ENCODE results near the gene TDRD5. TPM values are rescaled to one million over a fixed set of nuclear protein-coding genes. Genes with fewer than 3 reads are reported as not detected.
A peak's percentile ranks its signal among the peaks of the same experiment; 100 is the strongest.
"Not testable (repeated sequence)": the region's sequence is repeated elsewhere in the genome, so short reads cannot be mapped to it uniquely, and the experiment has no call there.

Gene TDRD5
- total RNA-seq, 1 experiment from 2014 or later: not detected

DNA sequence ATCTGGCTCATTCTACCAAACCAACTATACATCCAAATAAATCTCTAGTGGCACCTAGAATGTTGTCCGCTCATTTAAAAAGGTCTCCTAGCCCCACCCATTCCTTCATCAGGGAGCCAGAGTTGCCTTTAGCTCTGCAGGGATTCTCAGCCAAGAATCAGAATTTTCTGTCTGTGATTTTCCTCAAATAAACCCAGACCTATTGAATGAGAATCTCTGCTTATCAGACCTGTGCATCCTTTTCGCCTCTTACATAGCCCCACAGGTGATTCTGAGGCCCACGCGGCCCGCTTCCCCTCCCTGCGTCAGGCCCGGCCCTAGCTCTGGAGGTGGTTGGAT is 410 bp upstream of the TDRD5 start:
- in situ Hi-C loops (cut with HindIII; ENCODE audit: low pct_unique_long_range_greater_than_20kb, low sequenced_read_pairs): no loop called here
- DNase-seq (ENCODE audit: low read depth): no peak

DNA sequence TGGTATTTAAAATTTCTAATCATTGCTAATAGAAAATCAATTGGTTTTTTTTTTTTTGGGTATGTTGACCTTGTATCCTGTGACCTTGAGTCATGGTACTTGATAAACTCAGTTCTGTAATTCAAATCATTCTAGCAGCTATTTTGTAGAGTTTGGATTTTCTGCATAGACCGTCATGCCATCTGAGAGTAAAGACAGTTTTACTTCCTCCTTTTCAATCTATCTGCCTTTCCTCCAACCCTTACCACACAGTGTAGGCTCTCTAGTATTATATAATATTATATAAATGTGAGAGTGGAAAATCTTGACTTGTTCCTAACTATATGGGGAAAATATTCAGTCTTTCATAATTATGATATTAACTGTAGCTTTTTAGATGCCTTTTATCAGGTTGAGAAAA is 7.0 kb downstream of the TDRD5 start:
- no peak for DNase-seq (ENCODE audit: low read depth)
- in situ Hi-C loops (cut with HindIII; ENCODE audit: low pct_unique_long_range_greater_than_20kb, low sequenced_read_pairs): no loop called here

DNA sequence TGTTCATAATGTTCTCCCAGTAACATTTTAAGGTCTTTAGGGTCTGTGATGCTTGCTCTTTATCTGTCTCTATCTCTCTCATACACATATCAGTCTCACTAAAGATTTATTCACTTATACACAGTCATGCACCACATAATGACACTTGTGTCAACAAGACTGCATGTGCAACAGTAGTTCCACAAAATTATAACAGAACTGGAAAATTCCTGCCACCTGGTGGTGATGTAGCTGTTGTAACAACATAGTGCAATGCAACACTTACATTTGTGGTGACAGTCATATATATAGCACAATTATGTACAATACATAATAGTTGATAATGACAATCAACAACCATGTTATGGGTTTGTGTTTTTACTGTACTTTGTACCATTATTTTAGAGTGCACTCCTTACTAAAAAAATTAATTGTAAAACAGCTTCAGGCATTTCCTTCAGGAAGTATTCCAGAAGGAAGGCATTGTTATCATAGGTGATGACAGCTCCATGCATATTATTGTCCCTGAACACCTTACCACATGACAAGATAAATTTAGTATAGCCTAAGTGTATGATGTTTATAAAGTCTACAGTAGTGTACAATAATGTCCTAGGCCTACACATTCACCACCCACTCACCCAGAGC is 8.1 kb downstream of the TDRD5 start:
- no peak for DNase-seq (ENCODE audit: low read depth)
- in situ Hi-C loops (cut with HindIII; ENCODE audit: low pct_unique_long_range_greater_than_20kb, low sequenced_read_pairs): no loop called here

DNA sequence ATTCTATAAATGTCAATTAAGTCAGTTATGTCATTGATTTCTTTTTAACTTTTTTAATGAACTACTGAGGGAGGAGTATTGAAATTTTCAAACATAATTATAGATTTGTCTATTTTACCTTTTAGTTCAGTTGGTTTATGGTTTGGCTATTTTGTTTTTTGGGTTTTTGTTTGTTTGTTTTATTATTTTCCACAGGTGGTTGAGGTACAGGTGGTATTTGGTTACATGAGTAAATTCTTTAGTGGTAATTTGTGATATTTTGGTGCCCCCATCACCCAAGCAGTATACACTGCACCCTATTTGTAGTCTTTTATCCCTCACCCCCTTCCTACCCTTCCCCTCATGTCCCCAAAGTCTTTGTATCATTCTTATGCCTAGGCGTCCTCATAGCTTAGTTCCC is 9.5 kb downstream of the TDRD5 start:
- no peak for DNase-seq (ENCODE audit: low read depth)
- in situ Hi-C loops (cut with HindIII; ENCODE audit: low pct_unique_long_range_greater_than_20kb, low sequenced_read_pairs): no loop called here

DNA sequence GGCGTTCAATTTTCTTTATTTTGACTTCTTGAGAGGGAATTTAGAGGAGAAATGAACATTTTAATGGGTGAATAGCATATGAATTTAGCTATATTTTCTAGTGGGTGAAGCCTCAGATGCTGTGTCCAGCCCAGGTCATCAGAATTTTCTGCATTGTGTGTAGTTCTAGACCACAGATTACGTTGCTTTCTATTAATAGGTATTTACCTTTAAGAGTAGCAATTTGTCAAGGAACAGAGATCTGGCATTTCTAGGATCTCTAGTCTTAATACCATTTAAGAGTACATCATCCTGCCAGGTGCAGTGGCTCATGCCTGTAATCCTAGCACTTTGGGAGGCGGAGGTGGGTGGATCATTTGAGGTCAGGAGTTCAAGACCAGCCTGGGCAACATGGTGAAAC is 20.7 kb downstream of the TDRD5 start:
- in situ Hi-C loops (cut with HindIII; ENCODE audit: low pct_unique_long_range_greater_than_20kb, low sequenced_read_pairs): no loop called here
- no peak for DNase-seq (ENCODE audit: low read depth)

DNA sequence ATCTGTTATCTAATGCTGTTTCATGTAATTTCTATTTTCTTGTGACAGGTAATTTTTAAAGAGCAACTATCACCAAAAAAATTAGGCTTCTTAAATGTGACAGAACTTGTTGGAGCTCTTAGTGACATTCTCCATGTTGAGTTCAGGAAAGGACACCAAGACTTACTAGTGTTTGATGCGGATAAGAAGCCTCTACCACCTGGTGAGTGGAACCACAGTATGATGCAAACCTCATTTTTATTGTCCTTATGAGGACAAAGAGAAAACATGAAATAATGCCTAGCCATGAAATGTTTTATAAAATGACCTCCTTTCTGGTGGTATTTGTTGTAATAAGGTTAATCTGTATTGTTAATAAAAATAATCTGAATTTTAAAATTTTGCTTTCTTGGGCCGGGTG is 39.1 kb downstream of the TDRD5 start:
- in situ Hi-C loops (cut with HindIII; ENCODE audit: low pct_unique_long_range_greater_than_20kb, low sequenced_read_pairs): no loop called here
- DNase-seq (ENCODE audit: low read depth): no peak

DNA sequence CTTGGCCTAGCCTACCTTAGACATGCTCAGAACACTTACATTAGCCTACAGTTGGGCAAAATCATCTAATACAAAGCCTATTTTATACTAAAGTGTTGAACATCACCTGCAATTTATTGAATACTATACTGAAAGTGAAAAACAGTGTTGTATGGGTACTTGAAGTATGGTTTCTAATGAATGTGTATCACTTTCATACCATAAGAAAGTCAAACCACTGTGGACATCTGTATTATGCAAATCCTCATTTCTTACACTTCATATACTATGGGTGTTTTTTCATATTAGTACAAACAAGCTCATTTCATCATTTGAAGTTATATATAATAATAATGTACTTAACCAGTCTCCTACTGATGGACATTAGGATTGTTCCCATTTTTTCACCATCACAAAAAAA is 41.2 kb downstream of the TDRD5 start:
- in situ Hi-C loops (cut with HindIII; ENCODE audit: low pct_unique_long_range_greater_than_20kb, low sequenced_read_pairs): no loop called here
- DNase-seq (ENCODE audit: low read depth): no peak

DNA sequence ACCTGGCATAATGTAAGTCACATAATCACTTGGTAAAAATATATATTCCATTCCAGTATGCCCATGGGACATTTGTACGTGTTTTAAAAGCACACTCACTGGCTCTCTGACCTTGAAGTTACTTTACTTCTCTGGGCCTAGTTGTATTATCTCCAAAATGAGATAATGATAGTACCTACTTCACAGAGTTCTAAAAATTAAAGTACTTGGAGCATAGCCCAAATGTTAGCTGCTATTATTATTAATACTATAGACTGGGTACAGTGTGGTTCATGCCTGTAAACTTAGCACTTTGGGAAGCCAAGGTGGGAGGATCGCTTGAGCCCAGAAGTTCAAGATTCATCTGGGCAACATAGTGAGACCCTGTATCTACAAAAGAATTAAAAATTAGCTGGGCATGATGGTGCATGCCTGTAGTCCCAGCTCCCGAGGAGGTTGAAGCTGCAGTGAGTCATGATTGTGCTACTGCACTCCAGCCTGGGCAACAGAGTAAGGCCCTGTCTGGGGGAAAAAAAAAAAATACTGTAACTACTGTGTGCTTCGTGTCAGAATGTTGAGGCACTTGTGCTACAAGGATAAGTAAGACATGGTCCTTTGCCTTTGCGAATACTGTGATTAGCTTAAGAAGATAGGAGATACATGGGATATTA is 45.7 kb downstream of the TDRD5 start:
- in situ Hi-C loops (cut with HindIII; ENCODE audit: low pct_unique_long_range_greater_than_20kb, low sequenced_read_pairs): no loop called here

DNA sequence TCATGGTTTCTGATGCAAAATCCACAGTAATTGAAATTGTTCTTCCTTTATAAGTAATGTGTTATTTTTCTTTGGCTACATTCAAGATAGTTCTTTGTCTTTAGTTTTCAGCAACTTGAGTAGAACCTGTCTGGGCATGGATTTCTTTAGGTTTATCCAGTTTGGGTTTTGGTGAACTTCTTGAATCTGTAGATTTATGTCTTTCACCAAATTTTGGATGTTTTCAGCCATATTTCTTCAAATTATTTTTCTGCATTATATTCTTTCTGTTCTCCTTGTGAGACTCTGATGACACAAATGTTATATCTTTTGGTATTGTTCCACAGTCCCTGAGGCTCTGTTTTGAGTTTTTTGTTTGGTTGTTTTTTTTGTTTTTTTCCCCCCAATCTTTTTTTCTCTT is 69.4 kb downstream of the TDRD5 start:
- DNase-seq (ENCODE audit: low read depth): no peak
- in situ Hi-C loops (cut with HindIII; ENCODE audit: low pct_unique_long_range_greater_than_20kb, low sequenced_read_pairs): no loop called here

More for the DNA sequence above, 45.7 kb downstream of the TDRD5 start:
- no peak for DNase-seq (ENCODE audit: low read depth)

DNA sequence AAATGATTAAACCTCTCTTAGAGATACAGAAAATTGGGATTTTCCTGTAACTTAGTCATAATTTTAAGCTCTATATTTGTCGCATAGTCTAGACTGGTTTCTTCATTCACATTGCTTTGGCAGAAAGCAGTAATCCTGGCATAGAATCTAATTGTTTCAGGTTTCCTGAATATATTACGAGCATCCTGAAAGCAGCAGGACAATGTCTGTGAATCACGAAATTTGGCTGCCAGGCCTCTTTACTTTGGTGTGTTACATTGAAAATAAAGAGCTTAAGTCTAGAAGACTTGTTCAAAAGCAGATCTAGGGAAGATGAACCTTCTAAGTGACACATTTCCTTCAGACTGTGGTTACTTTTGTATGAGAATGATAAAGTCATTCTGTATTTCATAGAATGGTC is 72.2 kb downstream of the TDRD5 start:
- in situ Hi-C loops (cut with HindIII; ENCODE audit: low pct_unique_long_range_greater_than_20kb, low sequenced_read_pairs): no loop called here
- DNase-seq (ENCODE audit: low read depth): no peak

DNA sequence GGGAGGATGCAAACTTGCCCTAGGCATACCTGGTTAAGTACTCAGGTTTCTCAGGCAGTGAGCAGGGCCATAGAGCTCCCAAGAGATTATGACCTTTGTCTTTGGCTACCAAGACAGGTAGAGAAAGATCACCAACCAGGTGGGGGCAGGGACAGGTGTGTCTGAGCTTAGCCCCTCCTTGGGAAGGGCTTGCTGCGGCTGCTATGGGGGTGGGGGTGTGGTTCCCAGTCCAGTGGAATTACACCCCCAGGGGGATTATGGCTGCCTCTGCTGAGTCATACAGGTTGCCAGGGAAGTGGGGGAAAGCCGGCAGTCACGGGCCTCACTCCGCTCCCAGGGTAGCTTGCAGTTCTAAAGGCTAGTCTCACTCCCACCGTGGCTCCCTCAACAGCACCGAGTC is 86.2 kb downstream of the TDRD5 start:
- DNase-seq (ENCODE audit: low read depth): no peak
- in situ Hi-C loops (cut with HindIII; ENCODE audit: low pct_unique_long_range_greater_than_20kb, low sequenced_read_pairs): no loop called here

DNA sequence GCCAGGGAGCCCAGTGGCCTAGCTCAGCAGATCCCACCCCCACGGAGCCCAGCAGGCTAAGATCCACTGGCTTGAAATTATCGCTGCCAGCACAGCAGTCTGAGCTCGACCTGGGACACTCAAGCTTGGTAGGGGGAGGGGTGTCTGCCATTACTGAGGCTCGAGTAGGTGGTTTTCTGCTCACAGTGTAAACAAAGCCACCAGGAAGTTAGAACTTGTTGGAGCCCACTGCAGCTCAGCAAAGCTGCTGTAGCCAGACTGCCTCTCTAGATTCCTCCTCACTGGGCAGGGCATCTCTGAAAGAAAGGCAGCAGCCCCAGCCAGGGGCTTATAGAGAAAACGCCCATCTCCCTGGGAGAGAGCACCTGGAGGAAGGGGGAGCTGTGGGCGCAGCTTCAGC is 102.9 kb downstream of the TDRD5 start:
- in situ Hi-C loops (cut with HindIII; ENCODE audit: low pct_unique_long_range_greater_than_20kb, low sequenced_read_pairs); DNase-seq (ENCODE audit: low read depth): not testable (repeated sequence)

DNA sequence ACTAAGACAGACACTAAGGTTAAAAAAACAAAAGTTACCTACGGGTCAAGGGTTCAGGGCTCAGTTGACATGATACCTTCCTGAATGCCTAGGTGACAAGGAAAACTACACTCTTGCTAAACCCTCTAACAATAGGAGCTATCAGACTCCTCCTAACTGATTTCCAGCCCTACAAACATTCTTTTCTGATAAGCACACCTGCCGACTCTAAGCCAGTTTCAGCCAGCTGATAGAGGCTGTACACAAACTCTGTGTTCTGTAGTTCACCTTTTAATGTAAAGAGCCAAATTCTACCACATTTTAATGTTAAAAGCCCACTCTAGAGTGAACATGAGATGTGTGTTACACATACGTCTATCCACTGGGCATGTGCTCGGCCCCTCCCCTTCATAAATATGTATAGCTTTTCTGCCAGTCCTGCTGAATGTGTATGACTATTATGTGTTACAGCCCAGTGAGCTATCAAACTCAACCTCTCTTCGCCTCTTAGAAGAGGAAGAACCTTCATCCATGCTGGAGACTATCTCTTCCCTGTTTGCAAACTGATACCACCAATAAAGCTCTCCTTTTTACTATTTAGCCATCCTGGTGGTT is 111.4 kb downstream of the TDRD5 start:
- in situ Hi-C loops (cut with HindIII; ENCODE audit: low pct_unique_long_range_greater_than_20kb, low sequenced_read_pairs): no loop called here

DNA sequence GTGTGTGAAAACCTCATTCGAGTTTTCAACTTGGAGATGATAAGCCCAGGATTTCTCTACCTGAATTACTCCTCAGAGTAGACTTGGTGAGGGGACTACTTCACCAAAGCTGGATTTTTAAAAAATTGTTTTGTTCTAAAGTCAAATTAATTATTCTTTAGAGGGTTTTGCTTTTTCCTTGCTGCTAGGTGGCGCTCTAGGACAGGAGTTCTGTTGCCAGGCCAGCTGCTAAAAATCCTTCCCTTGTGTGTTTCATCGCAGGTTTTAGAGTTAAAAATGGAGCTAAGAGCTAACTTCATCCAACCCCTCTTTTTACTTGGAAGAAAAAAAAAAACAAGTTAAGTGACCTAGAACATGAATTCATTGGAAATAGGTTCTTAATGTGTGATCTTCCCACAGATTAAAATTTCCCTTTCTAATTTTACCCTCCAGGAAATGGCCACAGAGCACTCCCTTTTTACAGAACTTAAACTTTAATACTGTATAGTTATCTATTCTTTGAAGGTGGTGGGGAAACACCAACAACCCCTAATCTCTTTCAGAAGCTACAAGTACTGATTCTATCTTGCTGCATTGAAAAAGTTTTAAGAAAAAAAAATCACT is 114.8 kb downstream of the TDRD5 start:
- in situ Hi-C loops (cut with HindIII; ENCODE audit: low pct_unique_long_range_greater_than_20kb, low sequenced_read_pairs): no loop called here
- DNase-seq (ENCODE audit: low read depth): peak; percentile 14

More for the DNA sequence above, 111.4 kb downstream of the TDRD5 start:
- DNase-seq (ENCODE audit: low read depth): no peak

DNA sequence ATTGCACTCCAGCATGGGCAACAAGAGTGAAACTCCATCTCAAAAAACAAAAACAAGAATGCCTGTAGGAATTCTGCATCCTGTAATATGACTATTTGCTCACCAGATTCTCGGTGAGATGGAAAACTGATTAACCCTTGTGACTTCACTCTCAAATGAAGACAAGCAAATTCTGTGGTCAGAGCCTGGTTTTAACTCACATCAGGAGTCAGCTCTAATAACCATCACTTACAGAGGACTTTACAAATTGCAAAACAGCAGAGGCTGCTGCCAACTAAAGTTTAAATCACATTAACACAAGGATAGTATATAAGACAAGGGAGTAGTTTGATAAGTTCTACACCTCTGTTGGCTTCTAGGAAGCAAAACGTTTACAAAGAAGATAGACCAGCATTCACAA is 115.8 kb downstream of the TDRD5 start:
- no peak for DNase-seq (ENCODE audit: low read depth)
- in situ Hi-C loops (cut with HindIII; ENCODE audit: low pct_unique_long_range_greater_than_20kb, low sequenced_read_pairs): no loop called here

DNA sequence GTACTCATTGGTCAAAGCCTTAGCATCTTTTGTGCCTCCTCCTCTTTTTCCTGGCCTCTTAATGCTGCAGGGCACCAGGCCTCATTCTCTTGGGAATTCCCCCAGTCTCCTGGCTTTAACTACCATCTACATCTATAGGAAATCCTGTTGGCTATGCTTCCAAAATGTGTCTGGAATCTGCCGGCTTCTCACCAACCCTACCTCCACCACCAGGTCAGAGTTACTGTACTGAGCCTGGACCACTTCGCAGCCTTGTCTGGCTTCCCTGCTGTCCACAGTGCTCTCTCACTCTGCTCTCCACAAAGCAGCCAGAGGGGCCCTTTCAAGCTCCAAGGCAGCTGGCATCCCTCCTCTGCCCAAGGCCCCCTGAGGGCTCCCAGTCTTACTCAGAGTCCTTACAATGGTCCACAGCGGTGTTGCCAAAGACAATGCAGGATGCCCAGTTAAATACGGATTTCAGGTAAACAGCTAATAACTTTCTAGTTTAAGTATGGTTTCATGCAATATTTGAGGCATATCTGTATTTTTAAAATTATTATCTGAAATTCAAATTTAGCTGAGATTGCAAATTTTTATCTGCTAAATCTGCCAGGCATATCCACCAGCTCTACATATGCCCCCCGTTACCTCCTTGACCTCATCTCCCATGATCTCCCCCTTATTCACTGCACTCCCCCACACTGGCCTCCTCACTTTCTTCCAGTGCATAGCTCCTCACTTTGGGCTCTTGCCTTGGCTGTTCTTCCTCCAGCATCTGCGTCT is 117.0 kb downstream of the TDRD5 start:
- in situ Hi-C loops (cut with HindIII; ENCODE audit: low pct_unique_long_range_greater_than_20kb, low sequenced_read_pairs): no loop called here
- DNase-seq (ENCODE audit: low read depth): no peak

DNA sequence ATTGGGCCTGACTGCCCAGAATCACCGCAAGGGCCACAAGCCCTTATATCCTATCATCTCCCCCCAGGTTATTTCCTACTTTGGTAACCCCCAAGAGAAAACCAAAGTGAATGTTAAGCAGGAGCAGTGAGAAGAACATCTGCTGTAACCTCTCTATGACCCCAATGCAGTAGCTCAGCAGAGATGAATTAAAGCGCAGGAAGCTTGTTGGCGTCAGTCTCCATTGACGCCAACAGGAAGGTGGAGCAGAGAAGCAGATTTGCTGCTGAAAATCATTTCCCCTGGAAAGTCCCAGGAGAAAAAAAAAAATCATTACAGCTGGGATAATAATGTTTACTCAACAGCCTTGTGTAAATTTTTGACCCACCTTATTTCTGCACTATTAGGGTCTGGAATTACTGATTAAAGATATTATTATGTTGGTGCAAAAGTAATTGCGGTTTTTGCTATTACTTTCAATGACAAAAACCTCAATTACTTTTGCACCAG is 118.3 kb downstream of the TDRD5 start:
- DNase-seq (ENCODE audit: low read depth): no peak
- in situ Hi-C loops (cut with HindIII; ENCODE audit: low pct_unique_long_range_greater_than_20kb, low sequenced_read_pairs): no loop called here

DNA sequence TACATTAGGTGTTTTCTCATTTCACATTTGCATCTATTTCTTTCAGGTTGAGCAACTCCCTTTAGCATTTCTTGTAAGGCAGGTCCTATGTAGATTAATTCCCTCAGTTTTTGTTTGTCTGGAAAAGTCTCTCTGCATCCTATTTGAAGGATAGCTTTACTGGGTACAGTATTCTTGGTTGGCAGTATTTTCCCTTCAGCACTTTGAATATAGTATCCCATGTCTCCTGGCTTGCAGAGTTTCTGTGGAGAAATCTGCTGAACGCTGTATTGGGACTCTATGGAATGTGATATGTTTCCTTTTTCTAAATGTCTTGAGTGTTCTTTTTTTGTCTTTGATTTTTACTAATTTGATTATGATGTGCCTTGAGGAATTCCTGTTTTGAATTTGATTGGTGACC is 122.5 kb downstream of the TDRD5 start:
- in situ Hi-C loops (cut with HindIII; ENCODE audit: low pct_unique_long_range_greater_than_20kb, low sequenced_read_pairs): no loop called here

DNA sequence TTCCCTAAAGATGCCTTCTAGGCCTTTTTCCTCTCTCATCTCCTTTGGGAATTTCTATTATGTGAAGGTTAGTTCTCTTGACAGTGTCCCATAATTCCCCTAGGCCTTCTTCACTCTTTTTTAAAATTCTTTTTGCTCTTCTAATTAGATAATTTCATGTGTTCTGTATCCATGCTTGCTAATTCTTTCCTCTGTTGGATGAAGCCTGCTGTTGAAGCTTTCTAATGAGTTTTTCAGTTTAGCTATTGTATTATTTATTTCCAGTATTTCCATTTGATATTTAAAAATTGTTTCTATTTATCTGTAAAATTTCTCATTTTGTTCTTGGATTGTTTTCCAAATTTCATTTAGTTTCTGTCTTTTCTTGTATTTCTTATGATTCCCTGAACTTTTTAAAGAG is 123.0 kb downstream of the TDRD5 start:
- in situ Hi-C loops (cut with HindIII; ENCODE audit: low pct_unique_long_range_greater_than_20kb, low sequenced_read_pairs): no loop called here
- DNase-seq (ENCODE audit: low read depth): no peak

More for the DNA sequence above, 122.5 kb downstream of the TDRD5 start:
- DNase-seq (ENCODE audit: low read depth): no peak
